DMS53 (cell line): Measurements from ENCODE around the gene KMT2B.

Experiments
- DNase-seq: peaks from one replicate; lab custom pipeline; 2025; lab: John Stamatoyannopoulos, UW

The KMT2B gene

DNA sequence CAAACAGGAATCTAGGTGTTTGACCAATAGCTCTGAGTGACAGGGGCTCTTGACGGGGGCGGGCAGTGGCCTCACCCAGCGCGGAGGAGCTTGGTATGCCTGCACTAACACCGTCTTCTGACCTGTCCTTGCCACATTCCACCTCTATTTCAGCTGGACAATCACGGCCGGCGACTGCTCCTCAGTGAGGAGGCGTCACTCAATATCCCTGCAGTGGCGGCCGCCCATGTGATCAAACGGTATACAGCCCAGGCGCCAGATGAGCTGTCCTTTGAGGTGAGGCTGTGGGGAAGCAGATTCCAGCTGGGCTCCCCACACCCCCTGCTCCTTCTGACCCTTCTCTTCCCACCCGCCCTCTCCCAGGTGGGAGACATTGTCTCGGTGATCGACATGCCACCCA is 62.3 kb downstream of the KMT2B start:
- DNase-seq: no peak

DNA sequence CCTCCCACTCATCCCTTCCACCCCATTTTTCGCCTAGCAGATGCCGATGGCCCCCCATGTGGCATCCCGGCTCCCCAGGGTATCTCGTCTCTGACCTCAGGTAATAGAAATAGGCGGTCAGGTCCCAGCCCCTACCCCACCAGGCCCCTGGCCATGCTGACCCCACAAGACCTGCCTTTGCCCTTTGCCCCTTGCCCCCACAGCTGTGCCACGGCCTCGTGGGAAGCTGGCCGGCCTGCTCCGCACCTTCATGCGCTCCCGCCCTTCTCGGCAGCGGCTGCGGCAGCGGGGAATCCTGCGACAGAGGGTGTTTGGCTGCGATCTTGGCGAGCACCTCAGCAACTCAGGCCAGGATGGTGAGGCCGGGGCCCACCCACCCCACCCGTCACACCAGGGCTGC is 62.9 kb downstream of the KMT2B start:
- DNase-seq: no peak

DNA sequence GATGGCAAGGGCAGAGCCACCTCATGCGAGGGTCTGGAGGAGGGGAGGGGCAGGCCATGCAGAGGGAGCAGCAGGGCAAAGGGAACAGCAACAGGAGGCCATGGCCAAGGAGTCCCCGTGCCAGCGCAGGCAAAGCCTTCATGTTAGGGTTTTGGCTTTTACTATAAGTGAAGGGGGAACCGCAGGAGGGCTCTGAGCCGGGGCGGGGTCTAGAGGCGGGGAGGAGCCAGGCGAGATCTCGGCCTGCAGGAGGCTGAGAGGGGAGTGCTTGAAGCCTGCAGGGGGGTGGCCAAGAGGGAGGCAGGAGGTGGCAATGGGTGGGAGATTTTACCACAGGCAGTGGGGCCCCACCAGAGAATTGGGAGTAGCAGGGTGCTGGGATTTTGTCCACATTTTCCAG is 63.8 kb downstream of the KMT2B start:
- DNase-seq: no peak

DNA sequence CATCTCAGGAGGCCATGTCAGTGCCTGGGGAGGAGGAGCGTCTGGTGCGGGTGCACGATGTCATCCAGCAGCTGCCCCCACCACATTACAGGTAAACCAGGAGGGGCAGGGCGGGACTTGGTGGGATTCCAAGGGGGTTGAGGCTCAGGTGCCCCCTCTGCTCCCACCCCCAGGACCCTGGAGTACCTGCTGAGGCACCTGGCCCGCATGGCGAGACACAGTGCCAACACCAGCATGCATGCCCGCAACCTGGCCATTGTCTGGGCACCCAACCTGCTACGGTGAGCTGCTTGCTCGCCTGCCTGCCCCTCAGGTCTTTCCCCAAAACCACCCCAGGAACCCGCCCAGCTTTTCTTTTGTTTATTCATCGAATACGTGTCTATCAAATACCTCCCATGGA is 64.8 kb downstream of the KMT2B start:
- no peak for DNase-seq

DNA sequence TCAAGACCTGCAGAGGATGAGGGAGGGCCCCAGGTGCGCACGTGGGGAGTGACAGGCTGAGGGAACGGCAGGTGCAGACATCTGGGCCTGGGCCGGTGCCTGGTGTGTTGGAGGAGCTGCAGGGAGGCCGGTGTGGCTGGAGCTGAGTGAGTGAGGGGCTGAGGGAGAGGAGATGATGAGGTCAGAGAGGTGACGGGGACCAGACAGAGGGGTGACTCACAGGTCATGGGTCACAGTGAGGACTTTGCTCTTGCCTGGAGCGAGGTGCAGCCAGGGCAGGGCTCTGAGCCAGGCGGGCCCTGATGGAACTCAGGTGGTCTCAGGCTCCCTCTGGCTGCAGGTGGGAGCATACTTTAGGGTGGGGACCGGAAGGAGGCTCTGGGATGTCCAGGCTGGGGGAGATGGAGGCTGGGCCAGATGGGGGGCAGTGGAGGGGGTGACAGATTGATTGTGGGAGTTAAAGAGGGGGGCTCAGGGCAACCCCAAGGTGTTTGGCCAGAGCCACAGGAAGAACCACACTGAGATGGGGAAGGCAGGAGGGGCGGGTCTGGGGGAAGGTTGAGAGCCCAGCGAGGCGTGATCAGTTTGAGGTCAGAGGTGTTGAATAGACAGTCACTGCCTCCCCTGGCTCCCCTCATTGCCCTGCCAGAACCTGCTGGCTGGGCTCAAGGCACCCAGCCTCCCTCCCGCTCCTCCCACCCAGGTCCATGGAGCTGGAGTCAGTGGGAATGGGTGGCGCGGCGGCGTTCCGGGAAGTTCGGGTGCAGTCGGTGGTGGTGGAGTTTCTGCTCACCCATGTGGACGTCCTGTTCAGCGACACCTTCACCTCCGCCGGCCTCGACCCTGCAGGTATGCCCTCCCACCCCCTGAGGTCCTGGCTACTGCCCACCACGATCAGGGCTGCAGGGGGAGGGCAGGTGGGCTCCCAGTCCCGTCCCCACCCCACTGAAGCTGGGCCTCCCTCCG is 65.9 kb downstream of the KMT2B start:
- DNase-seq: no peak

DNA sequence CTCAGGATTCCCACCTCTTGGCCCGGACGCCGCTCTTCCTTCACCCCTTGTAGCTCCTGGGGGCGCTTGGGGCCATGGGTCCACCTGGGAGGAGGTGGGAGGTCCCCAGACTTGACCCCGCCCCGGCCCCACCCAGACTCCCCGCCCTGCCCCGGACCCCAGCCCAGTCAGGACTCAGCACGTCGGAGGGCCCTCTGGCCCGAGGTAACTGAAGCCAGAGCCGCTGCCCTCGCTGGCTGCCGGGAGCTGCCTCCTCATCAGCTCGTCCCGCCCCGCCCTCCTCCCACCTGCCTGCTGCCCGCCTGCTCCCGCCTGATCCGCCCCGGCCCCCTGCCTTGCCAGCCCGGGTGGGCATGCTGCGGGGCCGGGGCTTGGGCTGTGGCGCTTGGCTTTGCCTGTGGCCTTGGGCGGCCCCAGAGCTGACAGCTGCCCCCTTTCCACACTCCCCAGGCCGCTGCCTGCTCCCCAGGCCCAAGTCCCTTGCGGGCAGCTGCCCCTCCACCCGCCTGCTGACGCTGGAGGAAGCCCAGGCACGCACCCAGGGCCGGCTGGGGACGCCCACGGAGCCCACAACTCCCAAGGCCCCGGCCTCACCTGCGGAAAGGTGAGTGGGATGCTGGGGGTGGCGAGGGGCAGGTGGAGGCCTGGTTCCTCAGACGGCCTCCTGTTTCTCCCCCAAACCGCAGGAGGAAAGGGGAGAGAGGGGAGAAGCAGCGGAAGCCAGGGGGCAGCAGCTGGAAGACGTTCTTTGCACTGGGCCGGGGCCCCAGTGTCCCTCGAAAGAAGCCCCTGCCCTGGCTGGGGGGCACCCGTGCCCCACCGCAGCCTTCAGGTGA is 66.9 kb downstream of the KMT2B start:
- DNase-seq: no peak

DNA sequence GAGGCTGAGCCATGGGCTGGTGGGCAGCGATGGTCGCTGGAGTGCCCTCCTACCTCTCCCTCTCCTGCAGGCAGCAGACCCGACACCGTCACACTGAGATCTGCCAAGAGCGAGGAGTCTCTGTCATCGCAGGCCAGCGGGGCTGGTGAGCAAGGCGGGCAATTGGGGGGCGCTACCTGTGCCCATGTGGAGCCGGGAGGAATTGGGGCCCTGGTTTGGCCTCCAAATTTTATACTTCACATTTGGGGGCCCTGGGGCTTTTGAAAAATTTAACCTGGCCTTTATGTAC is 67.5 kb downstream of the KMT2B start:
- DNase-seq: no peak

DNA sequence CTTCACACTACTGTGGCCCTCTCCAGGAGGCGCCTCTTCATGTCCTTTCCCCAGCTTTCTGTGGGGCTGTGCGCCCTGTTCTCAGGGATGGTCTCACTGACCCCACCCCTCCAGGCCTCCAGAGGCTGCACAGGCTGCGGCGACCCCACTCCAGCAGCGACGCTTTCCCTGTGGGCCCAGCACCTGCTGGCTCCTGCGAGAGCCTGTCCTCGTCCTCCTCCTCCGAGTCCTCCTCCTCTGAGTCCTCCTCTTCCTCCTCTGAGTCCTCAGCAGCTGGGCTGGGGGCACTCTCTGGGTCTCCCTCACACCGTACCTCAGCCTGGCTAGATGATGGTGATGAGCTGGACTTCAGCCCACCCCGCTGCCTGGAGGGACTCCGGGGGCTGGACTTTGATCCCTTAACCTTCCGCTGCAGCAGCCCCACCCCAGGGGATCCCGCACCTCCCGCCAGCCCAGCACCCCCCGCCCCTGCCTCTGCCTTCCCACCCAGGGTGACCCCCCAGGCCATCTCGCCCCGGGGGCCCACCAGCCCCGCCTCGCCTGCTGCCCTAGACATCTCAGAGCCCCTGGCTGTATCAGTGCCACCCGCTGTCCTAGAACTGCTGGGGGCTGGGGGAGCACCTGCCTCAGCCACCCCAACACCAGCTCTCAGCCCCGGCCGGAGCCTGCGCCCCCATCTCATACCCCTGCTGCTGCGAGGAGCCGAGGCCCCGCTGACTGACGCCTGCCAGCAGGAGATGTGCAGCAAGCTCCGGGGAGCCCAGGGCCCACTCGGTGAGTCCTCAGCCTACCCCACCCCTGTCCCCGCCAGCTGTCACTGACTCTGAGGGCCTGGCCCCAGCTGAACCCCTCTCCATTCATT is 68.7 kb downstream of the KMT2B start:
- DNase-seq: no peak

DNA sequence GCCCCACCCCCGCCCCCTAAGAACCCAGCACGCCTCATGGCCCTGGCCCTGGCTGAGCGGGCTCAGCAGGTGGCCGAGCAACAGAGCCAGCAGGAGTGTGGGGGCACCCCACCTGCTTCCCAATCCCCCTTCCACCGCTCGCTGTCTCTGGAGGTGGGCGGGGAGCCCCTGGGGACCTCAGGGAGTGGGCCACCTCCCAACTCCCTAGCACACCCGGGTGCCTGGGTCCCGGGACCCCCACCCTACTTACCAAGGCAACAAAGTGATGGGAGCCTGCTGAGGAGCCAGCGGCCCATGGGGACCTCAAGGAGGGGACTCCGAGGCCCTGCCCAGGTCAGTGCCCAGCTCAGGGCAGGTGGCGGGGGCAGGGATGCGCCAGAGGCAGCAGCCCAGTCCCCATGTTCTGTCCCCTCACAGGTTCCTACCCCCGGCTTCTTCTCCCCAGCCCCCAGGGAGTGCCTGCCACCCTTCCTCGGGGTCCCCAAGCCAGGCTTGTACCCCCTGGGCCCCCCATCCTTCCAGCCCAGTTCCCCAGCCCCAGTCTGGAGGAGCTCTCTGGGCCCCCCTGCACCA is 69.5 kb downstream of the KMT2B start:
- DNase-seq: no peak
